SK-N-SH treated with all-trans-retinoic acid at 6 μM for 48 hours (cell line): ENCODE data around the gene KIAA1755.

Experiments
- ATAC-seq: fragments of 200-7000 bp; cut with Tn5 transposase; 3 replicates; pipeline ENCODE4 v1.9.1; 2020; ENCODE audit warnings: mild to moderate bottlenecking, moderate library complexity
- ARNTL ChIP-seq: fragments of 450-650 bp; formaldehyde crosslinking; IDR thresholded peaks from 2 replicates; pipeline ENCODE4 v1.5.0; 2020; ENCODE audit warnings: low read depth, mild to moderate bottlenecking, moderate library complexity, borderline replicate concordance
- BACH2 ChIP-seq: fragments of 250-450 bp; sonication (Bioruptor Pico); IDR thresholded peaks from 2 replicates; pipeline ENCODE4 v1.9.0; 2021; ENCODE audit warnings: mild to moderate bottlenecking, borderline replicate concordance
- CREB5 ChIP-seq: fragments of 250-450 bp; sonication (Bioruptor Pico); IDR thresholded peaks from 2 replicates; pipeline ENCODE4 v1.5.1; 2020; ENCODE audit warnings: low read depth, mild to moderate bottlenecking, moderate library complexity
- CSDC2 ChIP-seq: fragments of 250-450 bp; sonication (Bioruptor Pico); IDR thresholded peaks from 2 replicates; pipeline ENCODE4 v1.5.0; 2020; ENCODE audit warnings: mild to moderate bottlenecking, moderate library complexity
- GLIS3 ChIP-seq: fragments of 250-450 bp; sonication (Bioruptor Pico); IDR thresholded peaks from 2 replicates; pipeline ENCODE4 v1.5.0; 2020; ENCODE audit warnings: mild to moderate bottlenecking, moderate library complexity
- ISL1 ChIP-seq: fragments of 250-450 bp; sonication (Bioruptor Pico); IDR thresholded peaks from 2 replicates; pipeline ENCODE4 v2.1.2; 2022; ENCODE audit warnings: mild to moderate bottlenecking, moderate library complexity
- OSR1 ChIP-seq: fragments of 250-450 bp; sonication (Bioruptor Pico); IDR thresholded peaks from 2 replicates; pipeline ENCODE4 v1.8.0; 2022; ENCODE audit warnings: moderate library complexity, mild to moderate bottlenecking, inconsistent platforms
- PATZ1 ChIP-seq: fragments of 250-450 bp; sonication (Bioruptor Pico); IDR thresholded peaks from 2 replicates; pipeline ENCODE4 v1.8.0; 2020; ENCODE audit warnings: mild to moderate bottlenecking, moderate library complexity, borderline replicate concordance
- POU6F1 ChIP-seq: fragments of 250-450 bp; sonication (Bioruptor Pico); IDR thresholded peaks from 2 replicates; pipeline ENCODE4 v1.8.0; 2021; ENCODE audit warnings: low read depth, mild to moderate bottlenecking, moderate library complexity, borderline replicate concordance
- PPARA ChIP-seq: fragments of 250-450 bp; sonication (Bioruptor Pico); IDR thresholded peaks from 2 replicates; pipeline ENCODE4 v1.5.0; 2020; ENCODE audit warnings: mild to moderate bottlenecking, borderline replicate concordance
- RARB ChIP-seq: fragments of 250-450 bp; sonication (Bioruptor Pico); IDR thresholded peaks from 2 replicates; pipeline ENCODE4 v1.8.0; 2021; ENCODE audit warnings: mild to moderate bottlenecking, moderate library complexity
- SNAI2 ChIP-seq: fragments of 250-450 bp; sonication (Bioruptor Pico); IDR thresholded peaks from 2 replicates; pipeline ENCODE4 v1.5.0; 2020; ENCODE audit warnings: mild to moderate bottlenecking, moderate library complexity
- TCF4 ChIP-seq: fragments of 250-450 bp; sonication (Bioruptor Pico); IDR thresholded peaks from 2 replicates; pipeline ENCODE4 v1.8.0; 2021; ENCODE audit warnings: mild to moderate bottlenecking, moderate library complexity, borderline replicate concordance
- TOX ChIP-seq: fragments of 250-450 bp; sonication (Bioruptor Pico); IDR thresholded peaks from 2 replicates; pipeline ENCODE4 v1.8.0; 2021; ENCODE audit warnings: mild to moderate bottlenecking, moderate library complexity, borderline replicate concordance
- TSHZ2 ChIP-seq: fragments of 250-450 bp; sonication (Bioruptor Pico); IDR thresholded peaks from 2 replicates; pipeline ENCODE4 v1.5.0; 2020; ENCODE audit warnings: mild to moderate bottlenecking, moderate library complexity
- ZC3H10 ChIP-seq: fragments of 250-450 bp; sonication (Bioruptor Pico); IDR thresholded peaks from 2 replicates; pipeline ENCODE4 v1.5.1; 2021; ENCODE audit warnings: mild to moderate bottlenecking, moderate library complexity
- ZFP3 ChIP-seq: fragments of 250-450 bp; sonication (Bioruptor Pico); IDR thresholded peaks from 2 replicates; pipeline ENCODE4 v1.5.0; 2020; ENCODE audit warnings: mild to moderate bottlenecking, moderate library complexity
- ZFP30 ChIP-seq: fragments of 450-650 bp; formaldehyde crosslinking; IDR thresholded peaks from 2 replicates; pipeline ENCODE4 v1.5.0; 2022; ENCODE audit warnings: mild to moderate bottlenecking, moderate library complexity
- ZNF565 ChIP-seq: fragments of 450-650 bp; formaldehyde crosslinking; conservative IDR thresholded peaks from 2 replicates; pipeline ENCODE4 v1.5.0; 2020; ENCODE audit warnings: low read depth, mild to moderate bottlenecking, moderate library complexity
- ZNF70 ChIP-seq: fragments of 450-650 bp; formaldehyde crosslinking; IDR thresholded peaks from 2 replicates; pipeline ENCODE4 v1.5.0; 2020; ENCODE audit warnings: mild to moderate bottlenecking, moderate library complexity
- ZNF8 ChIP-seq: fragments of 450-650 bp; formaldehyde crosslinking; IDR thresholded peaks from 2 replicates; pipeline ENCODE4 v1.5.0; 2020; ENCODE audit warnings: mild to moderate bottlenecking, moderate library complexity

Gene KIAA1755

GRCh38 chr20:38167851-38168760 lies 92.4 kb downstream of the KIAA1755 start:
- peak; percentile 49; the same call in 1 of the 2 replicates for TF ChIP-seq PATZ1 (CRISPR knock-in tag)
- TF ChIP-seq ISL1 (CRISPR knock-in tag): peak; percentile 57; the same call in 1 of the 2 replicates
- TF ChIP-seq CREB5 (CRISPR knock-in tag): 0 out of 2 replicates have a peak, but pooled peaks have one; percentile 46
- peak; percentile 78 for TF ChIP-seq ZFP3 (CRISPR knock-in tag)
- no peak for TF ChIP-seq TOX (CRISPR knock-in tag)
- TF ChIP-seq CSDC2 (CRISPR knock-in tag): 0 out of 2 replicates have a peak, but pooled peaks have one; percentile 79
- no peak for TF ChIP-seq SNAI2 (CRISPR knock-in tag)
- ATAC-seq: peak; percentile 23

- no peak for TF ChIP-seq ZNF8 (CRISPR knock-in tag)
- TF ChIP-seq OSR1 (CRISPR knock-in tag): no peak
- no peak for TF ChIP-seq PPARA (CRISPR knock-in tag)
- TF ChIP-seq ZFP3 (CRISPR knock-in tag): no peak
- no peak for TF ChIP-seq ZFP30 (CRISPR knock-in tag)
- TF ChIP-seq TSHZ2: no peak
- no peak for TF ChIP-seq BACH2 (CRISPR knock-in tag)
- TF ChIP-seq POU6F1 (CRISPR knock-in tag): no peak
- no peak for TF ChIP-seq TCF4
- no peak for TF ChIP-seq ISL1 (CRISPR knock-in tag)
- no peak for TF ChIP-seq SNAI2 (CRISPR knock-in tag)
- no peak for TF ChIP-seq ZNF565
- no peak for TF ChIP-seq RARB (CRISPR knock-in tag)
- ATAC-seq: no peak
Observed at GRCh38 chr20:38167328-38167850, 93.1 kb downstream of the KIAA1755 start.

- no peak for ATAC-seq
- TF ChIP-seq CREB5 (CRISPR knock-in tag) (no peak), ZC3H10 (CRISPR knock-in tag) (no peak), GLIS3 (CRISPR knock-in tag) (no peak), OSR1 (CRISPR knock-in tag) (no peak), ZNF70 (CRISPR knock-in tag) (no peak), PPARA (CRISPR knock-in tag) (no peak), CSDC2 (CRISPR knock-in tag) (no peak), RARB (CRISPR knock-in tag) (no peak), BACH2 (CRISPR knock-in tag) (no peak), ZFP3 (CRISPR knock-in tag) (no peak), ARNTL (CRISPR knock-in tag) (no peak), PATZ1 (CRISPR knock-in tag) (no peak), POU6F1 (CRISPR knock-in tag) (no peak), TCF4 (no peak), SNAI2 (CRISPR knock-in tag) (no peak)
Observed at GRCh38 chr20:38166703-38167233, 93.8 kb downstream of the KIAA1755 start.
